ENCODE measurements around the gene DCXR.

DNA sequence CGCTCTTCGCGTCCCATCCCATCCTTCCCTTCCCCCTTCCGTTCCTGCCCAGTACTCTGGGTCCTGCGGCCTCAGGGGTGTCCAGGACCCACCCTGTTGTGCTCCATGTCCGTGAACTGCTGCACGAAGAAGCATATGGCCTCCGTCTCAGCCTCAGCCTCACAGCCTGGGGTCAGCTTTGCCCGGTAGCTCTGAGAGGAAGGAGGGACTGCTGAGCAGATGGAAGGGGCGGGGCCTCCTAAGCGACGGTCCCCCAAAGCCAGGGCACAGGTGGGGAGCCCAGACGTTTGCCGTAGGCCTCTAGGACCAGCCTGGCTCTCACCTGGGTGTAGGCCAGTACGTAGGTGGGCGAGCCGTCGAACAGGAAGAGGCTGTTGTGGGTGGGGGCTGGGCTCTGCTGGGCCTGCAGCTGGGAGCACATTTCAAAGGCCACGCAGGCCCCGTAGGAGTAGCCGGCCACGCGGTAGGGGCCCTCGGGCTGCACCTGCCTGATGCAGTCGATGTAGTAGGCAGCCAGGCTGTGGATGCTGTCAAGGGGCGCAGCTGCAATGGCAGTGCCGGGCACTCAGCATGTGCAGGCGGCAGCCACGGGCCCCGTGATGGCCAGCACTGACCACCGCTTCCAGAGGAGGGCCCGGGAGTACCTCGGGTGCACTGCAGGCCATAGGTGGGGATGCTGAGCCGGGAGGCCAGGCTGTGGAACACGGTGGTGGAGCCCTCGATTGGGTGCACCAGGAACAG lies 42.7 kb upstream of the DCXR start:
- TF ChIP-seq CTCF (IDR thresholded peaks at IDR 0.05; ENCODE audit: borderline replicate concordance, extremely low read depth, low read length, poor library complexity, severe bottlenecking) (no peak), EZH2 (IDR thresholded peaks at IDR 0.05; ENCODE audit: borderline replicate concordance, low read depth, low read length, severe bottlenecking) (no peak)
